Fibroblast of pulmonary artery (primary cell): Measurements from ENCODE around the gene PHETA2.

Experiments used
- DNase-seq: peaks from one replicate; pipeline ENCODE4 v3.0.0-alpha.2; 2010; ENCODE audit warnings: low read depth
- H3K4me3 ChIP-seq: replicated peaks from 2 replicates; pipeline ENCODE4 v1.5.1; 2011; ENCODE audit warnings: low read depth, mild to moderate bottlenecking, control low read depth, low read length, moderate library complexity
- CTCF ChIP-seq: IDR thresholded peaks from 2 replicates; pipeline ENCODE4 v1.5.1; 2011; ENCODE audit warnings: mild to moderate bottlenecking, control low read depth, low read length, inconsistent platforms; ENCODE audit errors: missing control alignments

Gene PHETA2

GRCh38 chr22:42041784-42042183, 32.3 kb upstream of the PHETA2 start:
- no peak overlapping the region for H3K4me3 ChIP-seq
- no peak for DNase-seq
- no peak for TF ChIP-seq CTCF

GRCh38 chr22:42050641-42051180, 23.3 kb upstream of the PHETA2 start:
- H3K4me3 ChIP-seq, result no peak overlapping the region
- no peak for TF ChIP-seq CTCF
- DNase-seq, result no peak

GRCh38 chr22:42052765-42053164, 21.3 kb upstream of the PHETA2 start:
- TF ChIP-seq CTCF, result no peak
- no peak overlapping the region for H3K4me3 ChIP-seq
- no peak for DNase-seq

GRCh38 chr22:42056757-42057511, 17.1 kb upstream of the PHETA2 start:
- H3K4me3 ChIP-seq, result no peak overlapping the region
- no peak for DNase-seq
- no peak for TF ChIP-seq CTCF

- TF ChIP-seq CTCF, result no peak
- no peak for DNase-seq
Observed at GRCh38 chr22:42060489-42060888, 13.6 kb upstream of the PHETA2 start.

GRCh38 chr22:42061041-42061440, 13.0 kb upstream of the PHETA2 start:
- no peak for DNase-seq
- no peak overlapping the region for H3K4me3 ChIP-seq
- TF ChIP-seq CTCF, result no peak

More at GRCh38 chr22:42060489-42060888, 13.6 kb upstream of the PHETA2 start:
- H3K4me3 ChIP-seq, result no peak overlapping the region

- no peak for DNase-seq
- no peak for TF ChIP-seq CTCF
- no peak overlapping the region for H3K4me3 ChIP-seq
Observed at GRCh38 chr22:42062506-42063170, 11.4 kb upstream of the PHETA2 start.
